Transverse colon (tissue), 3 donors: ENCODE data around the gene ZNF10.

Experiments used
- POLR2A ChIP-seq: fragments of 450-650 bp; IDR thresholded peaks from one replicate; pipeline ENCODE4 v1.6.1; 2016; ENCODE audit warnings: antibody characterized with exemption, mild to moderate bottlenecking, moderate library complexity
- TF ChIP-seq, protein P1 (sequence below), 5 experiments: fragments of 200-600 bp in 3 of 5; fragments of 450-650 bp in 2 of 5; sonication (generic) in 3 of 5; IDR thresholded peaks; 1 replicate in 2 of 5; 2 replicates in 3 of 5; pipeline ENCODE4 v1.5.1; 2016 to 2017; ENCODE audit warnings: antibody characterized with exemption in 5 of 5, inconsistent platforms in 3 of 5, mild to moderate bottlenecking in 2 of 5, moderate library complexity in 1 of 5

DNA sequence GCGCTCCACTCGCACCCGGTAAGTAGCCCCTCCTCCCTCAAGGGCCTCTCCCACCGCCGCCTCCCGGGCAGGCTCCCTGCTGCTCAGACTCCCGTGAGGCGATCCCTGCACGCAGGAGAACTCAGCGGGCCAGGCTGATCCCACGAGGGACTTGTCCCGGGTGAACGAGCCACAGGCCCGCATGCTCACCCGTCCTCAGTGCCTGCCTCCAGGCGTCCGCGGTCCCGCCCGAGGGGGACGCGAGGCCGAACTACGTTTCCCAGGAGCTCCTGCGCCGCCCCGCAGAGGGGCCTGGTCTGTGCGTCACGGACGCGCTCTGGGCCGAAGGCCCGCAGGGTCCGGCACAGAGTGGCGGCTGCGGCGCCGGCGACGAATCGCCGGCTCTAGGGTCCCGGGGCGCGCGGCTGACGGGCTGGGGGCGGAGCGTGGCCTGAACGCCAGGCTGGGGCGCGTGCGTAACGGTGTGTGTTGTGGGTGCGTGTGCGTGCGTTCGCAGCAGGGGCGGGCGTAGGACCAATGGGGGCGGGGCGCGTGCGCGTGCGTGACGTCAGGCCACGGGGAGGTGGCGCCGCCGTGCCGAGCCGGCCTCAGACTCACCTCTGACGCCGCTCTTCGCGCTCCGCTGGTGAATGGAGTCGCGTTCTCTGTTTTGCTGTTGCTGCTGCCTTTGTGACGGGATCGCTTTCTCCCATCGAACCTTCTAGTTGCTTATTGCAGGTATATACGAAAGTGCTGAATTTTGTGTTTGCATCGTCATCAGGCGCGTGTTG, at the start of gene ZNF10, which contains the start of gene ZNF891:
- peak; percentile 88 for TF ChIP-seq POLR2A
- TF ChIP-seq, protein P1, sequence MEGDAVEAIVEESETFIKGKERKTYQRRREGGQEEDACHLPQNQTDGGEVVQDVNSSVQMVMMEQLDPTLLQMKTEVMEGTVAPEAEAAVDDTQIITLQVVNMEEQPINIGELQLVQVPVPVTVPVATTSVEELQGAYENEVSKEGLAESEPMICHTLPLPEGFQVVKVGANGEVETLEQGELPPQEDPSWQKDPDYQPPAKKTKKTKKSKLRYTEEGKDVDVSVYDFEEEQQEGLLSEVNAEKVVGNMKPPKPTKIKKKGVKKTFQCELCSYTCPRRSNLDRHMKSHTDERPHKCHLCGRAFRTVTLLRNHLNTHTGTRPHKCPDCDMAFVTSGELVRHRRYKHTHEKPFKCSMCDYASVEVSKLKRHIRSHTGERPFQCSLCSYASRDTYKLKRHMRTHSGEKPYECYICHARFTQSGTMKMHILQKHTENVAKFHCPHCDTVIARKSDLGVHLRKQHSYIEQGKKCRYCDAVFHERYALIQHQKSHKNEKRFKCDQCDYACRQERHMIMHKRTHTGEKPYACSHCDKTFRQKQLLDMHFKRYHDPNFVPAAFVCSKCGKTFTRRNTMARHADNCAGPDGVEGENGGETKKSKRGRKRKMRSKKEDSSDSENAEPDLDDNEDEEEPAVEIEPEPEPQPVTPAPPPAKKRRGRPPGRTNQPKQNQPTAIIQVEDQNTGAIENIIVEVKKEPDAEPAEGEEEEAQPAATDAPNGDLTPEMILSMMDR (IDR thresholded peaks at IDR 0.05): no peak
